Keratinocyte (primary cell): ENCODE data around the gene CDK3. TPM values are rescaled to one million over a fixed set of nuclear protein-coding genes. Genes with fewer than 3 reads are reported as not detected.

Source experiments
- DNase-seq: peaks from one replicate; pipeline ENCODE4 v3.0.0-alpha.2; 2011; ENCODE audit warnings: low read depth, missing footprints, low spot score
- FAIRE-seq: peaks from 2 replicates; lab custom pipeline; 2011; peaks lifted over from hg19 to GRCh38; lab: Jason Lieb, UNC
- H2AFZ ChIP-seq: 2 replicates; pipeline ENCODE4 v1.6.0; 2012; ENCODE audit warnings: low read length, control low read depth, inconsistent platforms; ENCODE audit not compliant: control insufficient read depth
- H3K27ac ChIP-seq: 2 replicates; pipeline ENCODE4 v1.5.1; 2011; ENCODE audit warnings: low read length; ENCODE audit not compliant: control insufficient read depth, insufficient read depth
- H3K27me3 ChIP-seq: 3 replicates; pipeline ENCODE4 v1.6.0; 2011; ENCODE audit warnings: low read length; ENCODE audit not compliant: control insufficient read depth, insufficient read depth; ENCODE audit errors: extremely low read depth
- H3K36me3 ChIP-seq, 2 experiments: 2 replicates in 1 of 2; 3 replicates in 1 of 2; pipeline ENCODE4 v1.5.1; 2011; ENCODE audit warnings: low read length in 2 of 2, mild to moderate bottlenecking in 1 of 2; ENCODE audit not compliant: control insufficient read depth in 2 of 2, insufficient read depth in 2 of 2; ENCODE audit errors: extremely low read depth in 1 of 2
- H3K4me1 ChIP-seq: 3 replicates; pipeline ENCODE4 v1.5.1; 2011; ENCODE audit warnings: low read length; ENCODE audit not compliant: control insufficient read depth, insufficient read depth; ENCODE audit errors: extremely low read depth
- H3K4me2 ChIP-seq: 3 replicates; pipeline ENCODE4 v1.6.0; 2011; ENCODE audit warnings: low read depth, low read length; ENCODE audit not compliant: control insufficient read depth, insufficient read depth; ENCODE audit errors: extremely low read depth
- H3K4me3 ChIP-seq, 3 experiments: fragments of 200-600 bp in 1 of 3; sonication (generic) in 1 of 3; 2 replicates in 2 of 3; 3 replicates in 1 of 3; pipeline ENCODE4 v1.5.1; 2011 to 2016; ENCODE audit warnings: low read length in 3 of 3, mild to moderate bottlenecking in 3 of 3, control low read depth in 2 of 3, inconsistent platforms in 1 of 3, low read depth in 1 of 3, mixed read lengths in 1 of 3, mixed run types in 1 of 3, moderate library complexity in 1 of 3; ENCODE audit not compliant: control insufficient read depth in 2 of 3, insufficient read depth in 2 of 3; ENCODE audit errors: extremely low read depth in 1 of 3
- H3K79me2 ChIP-seq: 2 replicates; pipeline ENCODE4 v1.6.0; 2012; ENCODE audit warnings: low read length; ENCODE audit not compliant: control insufficient read depth, insufficient read depth
- H3K9ac ChIP-seq: 3 replicates; pipeline ENCODE4 v1.6.0; 2011; ENCODE audit warnings: low read length; ENCODE audit not compliant: control insufficient read depth, insufficient read depth; ENCODE audit errors: extremely low read depth
- H3K9me1 ChIP-seq: 3 replicates; pipeline ENCODE4 v1.6.0; 2011; ENCODE audit warnings: low read length; ENCODE audit not compliant: control insufficient read depth, insufficient read depth; ENCODE audit errors: extremely low read depth
- H3K9me3 ChIP-seq: 2 replicates; pipeline ENCODE4 v1.5.1; 2012; ENCODE audit warnings: low read depth, low read length; ENCODE audit not compliant: control insufficient read depth
- H4K20me1 ChIP-seq: 3 replicates; pipeline ENCODE4 v1.6.0; 2011; ENCODE audit warnings: low read length; ENCODE audit not compliant: control insufficient read depth, insufficient read depth; ENCODE audit errors: extremely low read depth
- CTCF ChIP-seq, 3 experiments: IDR thresholded peaks in 1 of 3; conservative IDR thresholded peaks in 1 of 3; optimal IDR thresholded peaks in 1 of 3; 2 replicates in 2 of 3; 3 replicates in 1 of 3; pipeline versions ENCODE3 to v1.5.1; 2011; ENCODE audit warnings: low read length in 3 of 3, mild to moderate bottlenecking in 3 of 3, moderate library complexity in 2 of 3, control low read depth in 1 of 3, inconsistent platforms in 1 of 3; ENCODE audit not compliant: insufficient read depth in 2 of 3; ENCODE audit errors: extremely low read depth in 1 of 3
- EZH2 ChIP-seq: IDR thresholded peaks from one replicate; pipeline ENCODE4 v1.6.1; 2012; ENCODE audit warnings: inconsistent platforms, mild to moderate bottlenecking, low read length, moderate library complexity
- dilution Hi-C: fragments of 300-500 bp; cut with MboI; formaldehyde crosslinking; loops from one replicate; pipeline ENCODE4 v1.7.0; 2020; ENCODE audit warnings: low sequenced_read_pairs; ENCODE audit not compliant: extremely low pct_ligation_motif_present
- polyA plus RNA-seq, 5 experiments: library from polyadenylated mRNA; depleted of rRNA in 3 of 5; stranded (reverse) in 3 of 5; stranded (forward) in 1 of 5; unstranded in 1 of 5; fragments of >200 nt; gene quantifications; 1 replicate in 1 of 5; 2 replicates in 3 of 5; 3 replicates in 1 of 5; pipeline versions ENCODE4 v1.2.1 to v1.2.3, GENCODE V29; 2011 to 2012; ENCODE audit warnings: missing spikeins in 2 of 5, low read depth in 1 of 5, low replicate concordance in 1 of 5

Gene CDK3
- polyA plus RNA-seq, 1 donor (not counting 4 experiments of a cell fraction or from before 2014, with no cell fraction given): 1.8 TPM

- FAIRE-seq (no peak), DNase-seq (no peak)
- Histone ChIP-seq H3K79me2 (no peaks in the 10 kb centered on the region), H3K27me3 (no peaks in the 10 kb centered on the region), H3K4me1 (no peaks in the 10 kb centered on the region), H2AFZ (no peak overlapping the region), H3K4me3 (no peak overlapping the region), H3K27ac (no peak overlapping the region), H3K9ac (no peak overlapping the region), H3K9me1 (no peaks in the 10 kb centered on the region), H3K9me3 (no peaks in the 10 kb centered on the region), H3K4me2 (no peak overlapping the region), H3K36me3 (peaks cover 5 to 7% of the 10 kb centered on the region in 2 experiments), H4K20me1 (no peaks in the 10 kb centered on the region)
- no peak for TF ChIP-seq EZH2
- no peak for TF ChIP-seq CTCF (optimal IDR thresholded peaks at IDR 0.05 in 1 of 3, IDR thresholded peaks at IDR 0.05 in 1 of 3, conservative IDR thresholded peaks at IDR 0.05 in 1 of 3; ENCODE audit: extremely low read depth in 1 of 3, insufficient read depth in 2 of 3, low read length in 3 of 3)
- dilution Hi-C loops: no loop called here
Measured at GRCh38 chr17:75959051-75959838, 41.4 kb upstream of the CDK3 start.

GRCh38 chr17:75959839-75960511, 40.7 kb upstream of the CDK3 start:
- Histone ChIP-seq H3K9ac (no peak overlapping the region), H3K9me3 (no peaks in the 10 kb centered on the region), H3K36me3 (peaks cover 5 to 7% of the 10 kb centered on the region in 2 experiments), H3K27ac (no peak overlapping the region), H3K4me2 (no peak overlapping the region), H3K9me1 (no peaks in the 10 kb centered on the region), H2AFZ (no peak overlapping the region), H3K79me2 (no peaks in the 10 kb centered on the region), H4K20me1 (no peaks in the 10 kb centered on the region), H3K4me3 (no peak overlapping the region), H3K4me1 (no peaks in the 10 kb centered on the region), H3K27me3 (no peaks in the 10 kb centered on the region)
- TF ChIP-seq CTCF (optimal IDR thresholded peaks at IDR 0.05 in 1 of 3, IDR thresholded peaks at IDR 0.05 in 1 of 3, conservative IDR thresholded peaks at IDR 0.05 in 1 of 3; ENCODE audit: extremely low read depth in 1 of 3, insufficient read depth in 2 of 3, low read length in 3 of 3) (no peak), EZH2 (no peak)
- dilution Hi-C loops: no loop called here
- FAIRE-seq (no peak), DNase-seq (no peak)
